Measurements from ENCODE around the gene INTS1.
A peak's percentile ranks its signal among the peaks of the same experiment; 100 is the strongest.

INTS1 gene

GRCh38 chr7:1512781-1513656 is 8.8 kb upstream of the INTS1 start:
- Mint-ChIP-seq H3K27ac (peak overlapping the region; percentile 49), H3K4me3 (no peak overlapping the region), H3K4me1 (ENCODE audit: low read depth) (peaks cover 6% of the 10 kb centered on the region), H3K9me3 (no peaks in the 10 kb centered on the region), H3K27me3 (ENCODE audit: low read depth) (no peaks in the 10 kb centered on the region), H3K36me3 (ENCODE audit: low read depth) (no peaks in the 10 kb centered on the region)

GRCh38 chr7:1511444-1512422 is 7.5 kb upstream of the INTS1 start:
- no peaks in the 10 kb centered on the region for H3K36me3 Mint-ChIP-seq (ENCODE audit: low read depth)
- H3K4me1 Mint-ChIP-seq (ENCODE audit: low read depth) = peaks cover 9% of the 10 kb centered on the region
- no peaks in the 10 kb centered on the region for H3K27me3 Mint-ChIP-seq (ENCODE audit: low read depth)
- no peak overlapping the region for H3K27ac Mint-ChIP-seq
- no peaks in the 10 kb centered on the region for H3K9me3 Mint-ChIP-seq
- H3K4me3 Mint-ChIP-seq = no peak overlapping the region

- Mint-ChIP-seq H3K4me1 (ENCODE audit: low read depth) (peaks cover 11% of the 10 kb centered on the region), H3K9me3 (no peaks in the 10 kb centered on the region), H3K36me3 (ENCODE audit: low read depth) (no peaks in the 10 kb centered on the region), H3K4me3 (no peak overlapping the region), H3K27ac (no peak overlapping the region), H3K27me3 (ENCODE audit: low read depth) (no peaks in the 10 kb centered on the region)
Measured at GRCh38 chr7:1510780-1511154, 6.6 kb upstream of the INTS1 start.

GRCh38 chr7:1509226-1509625 is 5.0 kb upstream of the INTS1 start:
- H3K27me3 Mint-ChIP-seq (ENCODE audit: low read depth) = no peaks in the 10 kb centered on the region
- H3K36me3 Mint-ChIP-seq (ENCODE audit: low read depth) = no peaks in the 10 kb centered on the region
- H3K4me1 Mint-ChIP-seq (ENCODE audit: low read depth) = peaks cover 14% of the 10 kb centered on the region
- H3K27ac Mint-ChIP-seq = no peak overlapping the region
- no peak overlapping the region for H3K4me3 Mint-ChIP-seq
- H3K9me3 Mint-ChIP-seq = no peaks in the 10 kb centered on the region

- no peaks in the 10 kb centered on the region for H3K27me3 Mint-ChIP-seq (ENCODE audit: low read depth)
- no peak overlapping the region for H3K4me3 Mint-ChIP-seq
- peak overlapping the region; percentile 70 for H3K27ac Mint-ChIP-seq
- H3K9me3 Mint-ChIP-seq = no peaks in the 10 kb centered on the region
- H3K36me3 Mint-ChIP-seq (ENCODE audit: low read depth) = no peaks in the 10 kb centered on the region
- H3K4me1 Mint-ChIP-seq (ENCODE audit: low read depth) = peaks cover 14% of the 10 kb centered on the region
Measured at GRCh38 chr7:1508277-1508758, 4.1 kb upstream of the INTS1 start.

DNA sequence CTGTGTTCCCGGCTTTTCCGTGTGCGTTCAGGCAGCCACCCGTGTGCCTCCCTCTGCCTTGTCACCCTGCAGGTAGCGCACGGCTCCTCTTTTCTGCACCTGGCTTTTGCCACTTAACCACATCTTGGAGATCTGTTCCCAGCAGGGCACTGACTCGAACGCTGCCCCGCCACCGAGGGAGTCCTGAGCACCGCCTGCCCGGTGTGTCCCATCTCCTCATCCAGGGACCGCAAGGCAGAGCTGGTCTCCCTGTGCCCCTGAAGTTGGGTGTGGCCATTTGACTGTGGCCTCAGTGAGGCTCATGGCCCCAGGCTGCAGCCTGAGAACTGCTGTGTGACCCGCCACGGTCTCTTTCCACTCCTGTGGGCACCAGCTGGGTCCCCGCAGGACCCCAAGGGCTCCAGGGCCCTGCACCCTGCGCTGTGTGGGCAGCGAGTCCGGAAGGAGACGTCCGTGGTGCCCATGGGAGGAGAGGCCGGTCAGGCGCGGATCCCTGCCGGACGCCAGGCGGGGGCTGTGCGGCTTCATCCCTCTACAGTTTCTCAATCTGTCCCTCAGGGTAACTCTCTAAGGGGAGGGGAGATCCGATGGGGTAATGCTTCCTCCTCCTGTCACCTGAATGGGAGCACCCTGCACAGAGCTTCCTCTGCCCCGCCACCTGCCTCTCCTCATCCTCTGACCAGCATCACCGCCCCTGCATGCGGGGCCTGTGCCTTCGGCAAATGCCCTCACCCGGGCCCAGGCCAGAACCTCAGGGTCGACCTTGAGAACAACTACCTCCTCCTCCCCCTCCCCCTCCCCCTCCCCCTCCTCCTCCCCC is 1.8 kb upstream of the INTS1 start:
- Mint-ChIP-seq H3K4me1 (ENCODE audit: low read depth) (peaks cover 25% of the 10 kb centered on the region), H3K27me3 (ENCODE audit: low read depth) (no peaks in the 10 kb centered on the region), H3K4me3 (peak overlapping the region; percentile 64), H3K27ac (peak overlapping the region; percentile 77), H3K36me3 (ENCODE audit: low read depth) (peaks cover 8% of the 10 kb centered on the region), H3K9me3 (no peaks in the 10 kb centered on the region)

DNA sequence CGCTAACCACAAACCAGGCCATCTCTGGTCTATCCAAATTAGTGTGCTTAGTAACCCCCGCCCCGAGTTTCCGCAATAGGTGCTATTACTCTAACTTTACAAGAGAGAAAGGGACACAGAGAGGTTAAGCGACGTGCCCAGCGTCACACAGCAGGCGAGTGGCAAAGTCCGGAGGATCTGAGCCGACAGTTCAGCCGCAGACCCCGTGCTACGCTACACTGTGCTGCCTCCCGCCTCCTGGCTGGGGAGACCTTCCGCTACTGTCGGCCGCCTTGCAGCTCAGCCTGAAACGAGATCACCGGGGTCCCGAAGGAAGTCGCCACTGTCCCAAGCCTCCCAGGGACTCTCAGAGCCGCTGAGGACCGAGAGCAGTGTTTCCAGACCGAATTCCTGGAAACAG is 799 bp downstream of the INTS1 start:
- H3K9me3 Mint-ChIP-seq = no peaks in the 10 kb centered on the region
- peak overlapping the region; percentile 86 for H3K27ac Mint-ChIP-seq
- H3K27me3 Mint-ChIP-seq (ENCODE audit: low read depth) = no peaks in the 10 kb centered on the region
- H3K36me3 Mint-ChIP-seq (ENCODE audit: low read depth) = peaks cover 18% of the 10 kb centered on the region
- peaks cover 23% of the 10 kb centered on the region for H3K4me1 Mint-ChIP-seq (ENCODE audit: low read depth)
- H3K4me3 Mint-ChIP-seq = peak overlapping the region; percentile 83

GRCh38 chr7:1502845-1503244 is 1.3 kb downstream of the INTS1 start:
- Mint-ChIP-seq H3K27me3 (ENCODE audit: low read depth) (no peaks in the 10 kb centered on the region), H3K9me3 (no peaks in the 10 kb centered on the region), H3K27ac (peak overlapping the region; percentile 86), H3K4me1 (ENCODE audit: low read depth) (peaks cover 21% of the 10 kb centered on the region), H3K36me3 (ENCODE audit: low read depth) (peaks cover 18% of the 10 kb centered on the region), H3K4me3 (peak overlapping the region; percentile 83)

GRCh38 chr7:1501487-1502270 is 2.5 kb downstream of the INTS1 start:
- H3K4me1 Mint-ChIP-seq (ENCODE audit: low read depth) = peaks cover 18% of the 10 kb centered on the region
- peak overlapping the region; percentile 83 for H3K4me3 Mint-ChIP-seq
- H3K36me3 Mint-ChIP-seq (ENCODE audit: low read depth) = peaks cover 22% of the 10 kb centered on the region
- H3K9me3 Mint-ChIP-seq = no peaks in the 10 kb centered on the region
- no peaks in the 10 kb centered on the region for H3K27me3 Mint-ChIP-seq (ENCODE audit: low read depth)
- H3K27ac Mint-ChIP-seq = peak overlapping the region; percentile 62

GRCh38 chr7:1500064-1500807 is 4.0 kb downstream of the INTS1 start:
- Mint-ChIP-seq H3K4me1 (ENCODE audit: low read depth) (peaks cover 14% of the 10 kb centered on the region), H3K36me3 (ENCODE audit: low read depth) (peaks cover 22% of the 10 kb centered on the region)

DNA sequence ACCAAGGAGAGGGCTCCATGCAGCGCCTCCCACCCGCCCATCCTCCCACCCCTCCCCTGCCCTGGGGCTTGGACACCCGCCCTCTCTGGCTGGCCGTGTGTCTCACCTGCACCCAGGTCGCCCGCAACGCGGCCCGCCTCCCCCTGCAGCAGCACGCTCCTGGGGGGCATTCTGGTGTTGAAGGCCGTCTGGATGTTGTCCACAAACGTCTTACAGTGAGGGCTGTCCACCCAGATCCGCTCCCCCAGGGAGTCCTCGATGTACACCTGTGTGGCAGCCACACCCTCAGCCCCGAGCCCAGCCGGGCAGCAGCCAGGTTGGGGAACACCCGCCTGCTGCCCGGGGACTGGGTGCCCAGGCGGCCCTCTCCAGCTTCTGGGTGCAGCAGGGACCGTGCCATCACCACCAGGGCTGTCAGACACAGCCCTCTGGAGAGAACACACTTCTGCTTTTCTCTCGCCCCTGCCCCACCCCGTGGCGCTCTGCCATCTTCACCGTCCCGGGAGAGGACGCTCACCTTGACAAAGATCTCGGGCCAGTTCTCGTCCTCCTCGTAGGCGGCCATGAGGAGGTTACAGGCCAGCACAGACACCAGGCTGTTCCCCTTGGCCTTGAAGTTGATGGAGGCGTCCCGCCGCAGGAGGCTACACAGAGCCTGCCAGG is 4.7 kb downstream of the INTS1 start:
- Mint-ChIP-seq H3K27ac (no peak overlapping the region), H3K27me3 (ENCODE audit: low read depth) (no peaks in the 10 kb centered on the region), H3K4me3 (no peak overlapping the region), H3K4me1 (ENCODE audit: low read depth) (peaks cover 14% of the 10 kb centered on the region), H3K9me3 (no peaks in the 10 kb centered on the region), H3K36me3 (ENCODE audit: low read depth) (peaks cover 22% of the 10 kb centered on the region)

More at GRCh38 chr7:1500064-1500807, 4.0 kb downstream of the INTS1 start:
- Mint-ChIP-seq H3K4me3 (no peak overlapping the region), H3K27me3 (ENCODE audit: low read depth) (no peaks in the 10 kb centered on the region), H3K9me3 (no peaks in the 10 kb centered on the region), H3K27ac (no peak overlapping the region)

GRCh38 chr7:1498370-1499305 is 5.6 kb downstream of the INTS1 start:
- H3K4me3 Mint-ChIP-seq = no peak overlapping the region
- H3K36me3 Mint-ChIP-seq (ENCODE audit: low read depth) = peaks cover 22% of the 10 kb centered on the region
- H3K4me1 Mint-ChIP-seq (ENCODE audit: low read depth) = peaks cover 14% of the 10 kb centered on the region
- no peaks in the 10 kb centered on the region for H3K9me3 Mint-ChIP-seq
- no peak overlapping the region for H3K27ac Mint-ChIP-seq
- no peaks in the 10 kb centered on the region for H3K27me3 Mint-ChIP-seq (ENCODE audit: low read depth)

Data from T-helper 1 cell treated with Interleukin-12 subunit alpha and Interleukin-12 subunit beta and Interleukin-4 antibody, amounts not matched to agents 30 μg/mL and 1 μg/mL, for 36 hours (primary cell).